OCI-LY3 (cell line): Measurements from ENCODE around the gene CPNE4.

Experiments used
- H2AFZ ChIP-seq: fragments of 200-600, 300-600 bp; shearing (Covaris generic); 2 replicates; pipeline ENCODE4 v1.6.0; 2014; ENCODE audit warnings: antibody characterized with exemption, low read depth, low read length
- H3K27ac ChIP-seq: fragments of 200-600, 300-600 bp; sonication (generic); 2 replicates; pipeline ENCODE4 v1.5.1; 2014; ENCODE audit warnings: mild to moderate bottlenecking, low read length, moderate library complexity, mixed read lengths
- H3K27me3 ChIP-seq: fragments of 200-600, 300-600 bp; sonication (generic); 2 replicates; pipeline ENCODE4 v1.6.1; 2014; ENCODE audit warnings: low read depth, low read length, mixed read lengths
- H3K36me3 ChIP-seq: fragments of 200-600, 300-600 bp; sonication (generic); replicated peaks from 2 replicates; pipeline ENCODE3; 2014; ENCODE audit warnings: low read depth, low read length, mixed read lengths
- H3K4me1 ChIP-seq: fragments of 300-600, 200-600 bp; sonication (generic); 2 replicates; pipeline ENCODE4 v1.6.1; 2014; ENCODE audit warnings: low read length, mixed read lengths
- H3K4me2 ChIP-seq: fragments of 200-600, 300-600 bp; sonication (generic); 2 replicates; pipeline ENCODE4 v1.6.1; 2014; ENCODE audit warnings: low read length, mixed read lengths
- H3K4me3 ChIP-seq: fragments of 300-600, 200-600 bp; sonication (generic); 2 replicates; pipeline ENCODE4 v1.5.1; 2014; ENCODE audit warnings: antibody characterized with exemption, mild to moderate bottlenecking, low read length, moderate library complexity
- H3K79me2 ChIP-seq: fragments of 300-600, 200-600 bp; shearing (Covaris generic); 2 replicates; pipeline ENCODE4 v1.6.1; 2014; ENCODE audit warnings: mild to moderate bottlenecking, low read length, mixed read lengths
- H3K9ac ChIP-seq: fragments of 300-600, 200-600 bp; shearing (Covaris generic); 2 replicates; pipeline ENCODE4 v1.6.0; 2014; ENCODE audit warnings: mild to moderate bottlenecking, low read length, moderate library complexity
- H3K9me3 ChIP-seq: fragments of 200-600, 300-600 bp; shearing (Covaris generic); 2 replicates; pipeline ENCODE4 v1.6.1; 2014; ENCODE audit warnings: low read length, mixed read lengths; ENCODE audit not compliant: insufficient read depth
- H4K20me1 ChIP-seq: fragments of 200-600, 300-600 bp; sonication (generic); 2 replicates; pipeline ENCODE4 v1.6.1; 2016; ENCODE audit warnings: low read length, mixed read lengths; ENCODE audit not compliant: insufficient read depth
- CTCF ChIP-seq: fragments of 200-600, 300-600 bp; sonication (generic); IDR thresholded peaks from 2 replicates; pipeline ENCODE4 v1.5.1; 2014; ENCODE audit warnings: antibody characterized with exemption, low read length, low read depth
- EZH2phosphoT487 ChIP-seq: fragments of 200-600 bp; shearing (Covaris generic); IDR thresholded peaks from 2 replicates; pipeline ENCODE4 v1.6.1; 2018; ENCODE audit warnings: antibody characterized with exemption, mixed run types, low read depth

The CPNE4 gene

GRCh38 chr3:131688370-131688769 is 346.4 kb downstream of the CPNE4 start:
- H3K4me3 ChIP-seq = no peak overlapping the region; the same call in 1 of the 2 replicates
- TF ChIP-seq EZH2phosphoT487 = no peak
- no peak for TF ChIP-seq CTCF
- no peaks in the 10 kb centered on the region for H3K36me3 ChIP-seq
- no peaks in the 10 kb centered on the region for H3K27me3 ChIP-seq
- H2AFZ ChIP-seq = peak overlapping the region; percentile 12; the same call in 1 of the 2 replicates
- no peaks in the 10 kb centered on the region for H3K79me2 ChIP-seq
- no peaks in the 10 kb centered on the region for H3K9me3 ChIP-seq
- peaks cover 23% of the 10 kb centered on the region for H3K4me1 ChIP-seq
- H3K27ac ChIP-seq = no peak overlapping the region
- H3K4me2 ChIP-seq = peak overlapping the region; percentile 45
- H3K9ac ChIP-seq = no peak overlapping the region
- H4K20me1 ChIP-seq = no peaks in the 10 kb centered on the region

DNA sequence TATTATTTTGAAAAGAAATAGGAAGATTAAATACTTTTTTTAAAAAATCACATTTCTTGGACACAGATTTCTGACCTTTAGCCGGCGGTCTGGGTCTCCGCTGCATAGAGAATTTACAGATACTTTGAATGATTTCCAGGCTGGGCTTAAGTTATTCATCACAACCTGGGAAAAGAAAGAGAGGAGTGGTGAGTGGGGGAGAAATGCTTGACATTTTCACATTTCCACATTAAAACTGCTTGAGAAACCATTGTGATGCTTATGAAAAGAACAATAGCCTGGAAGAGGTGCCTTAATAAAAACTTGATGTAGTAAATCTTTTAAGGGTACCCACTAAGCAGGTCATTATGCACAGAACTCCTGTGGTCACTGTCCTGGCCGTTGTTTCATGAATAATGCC is 365.2 kb downstream of the CPNE4 start:
- Histone ChIP-seq H3K27ac (no peak overlapping the region), H3K4me2 (no peak overlapping the region), H3K4me1 (no peaks in the 10 kb centered on the region), H2AFZ (no peak overlapping the region), H4K20me1 (no peaks in the 10 kb centered on the region), H3K9me3 (no peaks in the 10 kb centered on the region), H3K9ac (no peak overlapping the region), H3K27me3 (no peaks in the 10 kb centered on the region), H3K79me2 (no peaks in the 10 kb centered on the region), H3K4me3 (no peak overlapping the region), H3K36me3 (no peaks in the 10 kb centered on the region)
- no peak for TF ChIP-seq EZH2phosphoT487
- no peak for TF ChIP-seq CTCF

GRCh38 chr3:131658771-131659170 is 376.0 kb downstream of the CPNE4 start:
- H3K9ac ChIP-seq = no peak overlapping the region
- H3K27me3 ChIP-seq = no peaks in the 10 kb centered on the region
- H2AFZ ChIP-seq = no peak overlapping the region
- H3K36me3 ChIP-seq = no peaks in the 10 kb centered on the region
- no peaks in the 10 kb centered on the region for H3K79me2 ChIP-seq
- H4K20me1 ChIP-seq = no peaks in the 10 kb centered on the region
- no peak overlapping the region for H3K27ac ChIP-seq
- no peak for TF ChIP-seq CTCF
- no peak for TF ChIP-seq EZH2phosphoT487
- no peaks in the 10 kb centered on the region for H3K9me3 ChIP-seq
- no peak overlapping the region for H3K4me3 ChIP-seq
- H3K4me1 ChIP-seq = peaks cover 5% of the 10 kb centered on the region; the same call in 1 of the 2 replicates
- H3K4me2 ChIP-seq = no peak overlapping the region

DNA sequence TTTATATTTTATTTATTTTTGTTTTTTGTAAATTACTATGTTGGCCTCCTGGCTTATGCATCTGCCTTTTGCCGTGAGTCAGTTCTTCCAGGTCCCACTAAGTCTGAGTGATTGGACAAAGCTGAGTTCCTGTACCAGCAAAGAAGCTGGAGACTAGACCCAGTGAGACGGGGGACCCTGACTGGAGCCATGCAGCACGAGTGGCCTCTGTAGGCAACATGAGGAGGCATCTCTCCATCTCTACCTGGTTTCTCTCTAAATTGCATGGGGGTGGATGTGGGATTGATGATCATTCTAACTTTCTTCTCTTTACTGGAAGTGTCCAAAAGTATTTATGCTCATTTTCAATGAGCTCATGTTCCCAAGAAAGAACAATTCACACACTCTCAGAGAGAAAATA is 376.7 kb downstream of the CPNE4 start:
- Histone ChIP-seq H2AFZ (no peak overlapping the region), H3K9ac (no peak overlapping the region), H3K36me3 (no peaks in the 10 kb centered on the region), H4K20me1 (no peaks in the 10 kb centered on the region), H3K79me2 (no peaks in the 10 kb centered on the region), H3K4me2 (no peak overlapping the region), H3K4me3 (no peak overlapping the region), H3K9me3 (no peaks in the 10 kb centered on the region), H3K27me3 (no peaks in the 10 kb centered on the region), H3K27ac (no peak overlapping the region), H3K4me1 (peaks cover 5% of the 10 kb centered on the region; the same call in 1 of the 2 replicates)
- no peak for TF ChIP-seq CTCF
- TF ChIP-seq EZH2phosphoT487 = no peak
